Muscle layer of colon (tissue), 2 donors: ENCODE results near the gene FANCE.

Experiments used
- H3K27ac ChIP-seq: one replicate; pipeline ENCODE4 v1.7.0; 2013; ENCODE audit warnings: low read depth, mild to moderate bottlenecking, low read length, moderate library complexity
- H3K27me3 ChIP-seq, 2 donors: one replicate each; pipeline ENCODE4 v1.7.0; 2013; ENCODE audit warnings: low read length in 2 of 2, mild to moderate bottlenecking in 2 of 2; ENCODE audit not compliant: insufficient read depth in 2 of 2, control insufficient read depth in 1 of 2
- H3K36me3 ChIP-seq: one replicate; pipeline ENCODE4 v1.7.0; 2013; ENCODE audit warnings: mild to moderate bottlenecking, low read length; ENCODE audit not compliant: insufficient read depth
- H3K4me1 ChIP-seq: one replicate; pipeline ENCODE4 v1.7.0; 2013; ENCODE audit warnings: mild to moderate bottlenecking, low read length; ENCODE audit not compliant: insufficient read depth
- H3K4me3 ChIP-seq, 2 donors: one replicate each; pipeline ENCODE4 v1.7.0; 2013; ENCODE audit warnings: low read length in 2 of 2, low read depth in 1 of 2, mild to moderate bottlenecking in 1 of 2, moderate library complexity in 1 of 2
- H3K9ac ChIP-seq: one replicate; pipeline ENCODE4 v1.7.0; 2013; ENCODE audit warnings: low read length
- H3K9me3 ChIP-seq: one replicate; pipeline ENCODE4 v1.7.0; 2013; ENCODE audit warnings: mild to moderate bottlenecking, low read length
- donor health status: abdominal sarcoma.
- donor health status: Adenocarcinoma of cecum.

Gene FANCE

GRCh38 chr6:35489066-35489465 lies 36.9 kb downstream of the FANCE start:
- peaks cover 89% of the 10 kb centered on the region for H3K4me1 ChIP-seq
- no peaks in the 10 kb centered on the region for H3K9me3 ChIP-seq
- H3K4me3 ChIP-seq, result no peak overlapping the region
- H3K36me3 ChIP-seq, result peaks cover 11% of the 10 kb centered on the region
- peak overlapping the region; percentile 72 for H3K9ac ChIP-seq
- peak overlapping the region; percentile 99 for H3K27ac ChIP-seq
- H3K27me3 ChIP-seq, result no peaks in the 10 kb centered on the region

GRCh38 chr6:35489995-35490791 lies 38.1 kb downstream of the FANCE start:
- Histone ChIP-seq H3K36me3 (no peaks in the 10 kb centered on the region), H3K27me3 (no peaks in the 10 kb centered on the region), H3K4me3 (peak overlapping the region; percentile 6 to 69), H3K4me1 (peaks cover 89% of the 10 kb centered on the region), H3K27ac (peak overlapping the region; percentile 99), H3K9me3 (no peaks in the 10 kb centered on the region), H3K9ac (peak overlapping the region; percentile 98)

- Histone ChIP-seq H3K27ac (peak overlapping the region; percentile 99), H3K4me1 (peaks cover 87% of the 10 kb centered on the region)
Observed at GRCh38 chr6:35490821-35491557, 38.9 kb downstream of the FANCE start.

GRCh38 chr6:35491558-35492257 lies 39.6 kb downstream of the FANCE start:
- Histone ChIP-seq H3K27me3 (no peaks in the 10 kb centered on the region), H3K4me3 (peak overlapping the region; percentile 20 to 69), H3K9me3 (no peaks in the 10 kb centered on the region), H3K27ac (peak overlapping the region; percentile 99), H3K4me1 (peaks cover 79% of the 10 kb centered on the region), H3K36me3 (no peaks in the 10 kb centered on the region), H3K9ac (peak overlapping the region; percentile 98)

More at GRCh38 chr6:35490821-35491557, 38.9 kb downstream of the FANCE start:
- H3K4me3 ChIP-seq, result peak overlapping the region; percentile 6 to 69
- H3K9ac ChIP-seq, result peak overlapping the region; percentile 98
- no peaks in the 10 kb centered on the region for H3K36me3 ChIP-seq
- H3K9me3 ChIP-seq, result no peaks in the 10 kb centered on the region
- no peaks in the 10 kb centered on the region for H3K27me3 ChIP-seq

- Histone ChIP-seq H3K36me3 (no peaks in the 10 kb centered on the region), H3K27me3 (peaks cover 0 to under 1% of the 10 kb centered on the region in 2 donors), H3K4me3 (peak overlapping the region; percentile 20 to 69), H3K4me1 (peaks cover 72% of the 10 kb centered on the region), H3K9me3 (no peaks in the 10 kb centered on the region), H3K9ac (peak overlapping the region; percentile 98), H3K27ac (peak overlapping the region; percentile 99)
Observed at GRCh38 chr6:35492258-35492973, 40.3 kb downstream of the FANCE start.

- peak overlapping the region in 1 of 2 donors; percentile 69 for H3K4me3 ChIP-seq
- peaks cover 0 to 6% of the 10 kb centered on the region in 2 donors for H3K27me3 ChIP-seq
- H3K4me1 ChIP-seq, result peaks cover 68% of the 10 kb centered on the region
- H3K36me3 ChIP-seq, result no peaks in the 10 kb centered on the region
- H3K9me3 ChIP-seq, result no peaks in the 10 kb centered on the region
- H3K9ac ChIP-seq, result peak overlapping the region; percentile 98
- H3K27ac ChIP-seq, result peak overlapping the region; percentile 99
Observed at GRCh38 chr6:35492974-35493284, 40.8 kb downstream of the FANCE start.

- H3K4me1 ChIP-seq, result peaks cover 68% of the 10 kb centered on the region
- H3K27me3 ChIP-seq, result peaks cover 0 to 10% of the 10 kb centered on the region in 2 donors
- H3K4me3 ChIP-seq, result peak overlapping the region in 1 of 2 donors; percentile 69
- H3K27ac ChIP-seq, result peak overlapping the region; percentile 99
- H3K9ac ChIP-seq, result peak overlapping the region; percentile 98
- H3K9me3 ChIP-seq, result no peaks in the 10 kb centered on the region
- no peaks in the 10 kb centered on the region for H3K36me3 ChIP-seq
Observed at GRCh38 chr6:35493307-35493983, 41.3 kb downstream of the FANCE start.

- Histone ChIP-seq H3K4me3 (peak overlapping the region; percentile 30 to 69), H3K36me3 (no peaks in the 10 kb centered on the region), H3K9me3 (no peaks in the 10 kb centered on the region), H3K9ac (peak overlapping the region; percentile 98), H3K4me1 (peaks cover 69% of the 10 kb centered on the region), H3K27me3 (peaks cover 0 to 10% of the 10 kb centered on the region in 2 donors), H3K27ac (peak overlapping the region; percentile 99)
Observed at GRCh38 chr6:35494161-35494563, 42.0 kb downstream of the FANCE start.

- H3K9me3 ChIP-seq, result no peaks in the 10 kb centered on the region
- H3K4me1 ChIP-seq, result peaks cover 63% of the 10 kb centered on the region
- peaks cover 0 to 10% of the 10 kb centered on the region in 2 donors for H3K27me3 ChIP-seq
- peak overlapping the region; percentile 69 to 78 for H3K4me3 ChIP-seq
- H3K36me3 ChIP-seq, result no peaks in the 10 kb centered on the region
- peak overlapping the region; percentile 99 for H3K27ac ChIP-seq
- peak overlapping the region; percentile 98 for H3K9ac ChIP-seq
Observed at GRCh38 chr6:35495258-35496035, 43.3 kb downstream of the FANCE start.
